NCI-H526 (cell line): ENCODE measurements around the gene PDIA5.
"Not testable (repeated sequence)": the region's sequence is repeated elsewhere in the genome, so short reads cannot be mapped to it uniquely, and the experiment has no call there.

Experiments
- DNase-seq, 2 experiments: peaks; one replicate each; lab custom pipeline; 2025; lab: John Stamatoyannopoulos, UW

Gene PDIA5

GRCh38 chr3:123150449-123151215 is 83.8 kb downstream of the PDIA5 start:
- no peak for DNase-seq

- no peak for DNase-seq
These were observed 84.5 kb downstream of the PDIA5 start for GRCh38 chr3:123151251-123151705.

- not testable (repeated sequence) for DNase-seq
These were observed 85.1 kb downstream of the PDIA5 start for GRCh38 chr3:123151853-123152420.

GRCh38 chr3:123152687-123153086 is 85.9 kb downstream of the PDIA5 start:
- no peak for DNase-seq

- DNase-seq = no peak
These were observed 86.5 kb downstream of the PDIA5 start for GRCh38 chr3:123153125-123154019.

- DNase-seq = no peak
These were observed 87.5 kb downstream of the PDIA5 start for GRCh38 chr3:123154020-123154985.

GRCh38 chr3:123155471-123156011 is 88.7 kb downstream of the PDIA5 start:
- DNase-seq = no peak

- no peak for DNase-seq
These were observed 89.6 kb downstream of the PDIA5 start for GRCh38 chr3:123156276-123156995.

- no peak for DNase-seq
These were observed 90.4 kb downstream of the PDIA5 start for GRCh38 chr3:123157209-123157597.

GRCh38 chr3:123157598-123158287 is 90.9 kb downstream of the PDIA5 start:
- DNase-seq = no peak

- no peak for DNase-seq
These were observed 91.5 kb downstream of the PDIA5 start for GRCh38 chr3:123158330-123158729.

GRCh38 chr3:123158899-123159390 is 92.1 kb downstream of the PDIA5 start:
- DNase-seq = no peak

- no peak for DNase-seq
These were observed 93.3 kb downstream of the PDIA5 start for GRCh38 chr3:123159926-123160635.

GRCh38 chr3:123161167-123161566 is 94.3 kb downstream of the PDIA5 start:
- no peak for DNase-seq

GRCh38 chr3:123163141-123163540 is 96.3 kb downstream of the PDIA5 start:
- DNase-seq = no peak

- DNase-seq = no peak
These were observed 98.3 kb downstream of the PDIA5 start for GRCh38 chr3:123165163-123165562.

GRCh38 chr3:123167686-123168085 is 100.9 kb downstream of the PDIA5 start:
- DNase-seq = no peak

- DNase-seq = no peak
These were observed 101.3 kb downstream of the PDIA5 start for GRCh38 chr3:123168122-123168521.

GRCh38 chr3:123168605-123169004 is 101.8 kb downstream of the PDIA5 start:
- DNase-seq = no peak
